Fibroblast of peridontal ligament (primary cell): ENCODE results near the gene UTP4.
A peak's percentile ranks its signal among the peaks of the same experiment; 100 is the strongest.

Experiments
- DNase-seq: peaks from one replicate; pipeline ENCODE4 v3.0.0-alpha.2; 2010; ENCODE audit errors: extremely low read depth

UTP4 gene

DNA sequence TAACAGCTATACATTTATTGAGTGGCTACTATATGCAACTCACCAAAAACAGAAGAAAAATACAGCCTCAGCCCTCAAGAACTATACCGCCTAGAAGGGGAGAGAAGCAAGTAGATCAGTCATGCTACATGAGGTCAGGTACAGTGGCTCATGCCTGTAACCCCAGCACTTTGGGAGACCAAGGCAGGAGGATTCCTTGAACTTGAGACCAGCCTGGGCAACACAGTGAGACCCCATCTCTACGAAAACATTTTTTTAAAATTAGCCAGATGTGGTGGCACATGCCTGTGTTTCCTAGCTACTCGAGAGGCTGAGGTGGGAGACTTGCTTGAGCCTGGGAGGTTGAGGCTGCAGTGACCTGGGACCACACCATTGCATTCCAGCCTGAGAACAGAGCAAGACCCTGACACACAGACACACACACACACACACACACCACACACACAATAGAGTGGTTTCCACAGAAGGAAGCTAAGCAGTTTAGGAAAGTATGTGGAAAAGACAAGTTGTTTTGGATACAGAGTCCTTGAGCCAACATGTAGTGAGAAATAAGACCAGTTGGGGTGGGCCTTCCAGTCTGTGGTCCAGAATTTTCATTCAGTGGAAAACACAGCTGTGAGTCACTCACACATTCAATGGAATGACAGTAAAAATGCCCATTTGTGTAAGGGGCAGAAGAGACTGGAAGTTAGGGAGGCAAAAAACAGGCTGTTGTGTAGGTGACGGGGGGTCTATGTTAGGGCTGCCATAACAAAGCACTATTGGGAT, 43.8 kb downstream of the UTP4 start:
- DNase-seq, result peak; percentile 93

- DNase-seq, result peak; percentile 98
Measured at GRCh38 chr16:69179328-69180010, 47.0 kb downstream of the UTP4 start.

- DNase-seq, result no peak
Measured at GRCh38 chr16:69180011-69180338, 47.5 kb downstream of the UTP4 start.

DNA sequence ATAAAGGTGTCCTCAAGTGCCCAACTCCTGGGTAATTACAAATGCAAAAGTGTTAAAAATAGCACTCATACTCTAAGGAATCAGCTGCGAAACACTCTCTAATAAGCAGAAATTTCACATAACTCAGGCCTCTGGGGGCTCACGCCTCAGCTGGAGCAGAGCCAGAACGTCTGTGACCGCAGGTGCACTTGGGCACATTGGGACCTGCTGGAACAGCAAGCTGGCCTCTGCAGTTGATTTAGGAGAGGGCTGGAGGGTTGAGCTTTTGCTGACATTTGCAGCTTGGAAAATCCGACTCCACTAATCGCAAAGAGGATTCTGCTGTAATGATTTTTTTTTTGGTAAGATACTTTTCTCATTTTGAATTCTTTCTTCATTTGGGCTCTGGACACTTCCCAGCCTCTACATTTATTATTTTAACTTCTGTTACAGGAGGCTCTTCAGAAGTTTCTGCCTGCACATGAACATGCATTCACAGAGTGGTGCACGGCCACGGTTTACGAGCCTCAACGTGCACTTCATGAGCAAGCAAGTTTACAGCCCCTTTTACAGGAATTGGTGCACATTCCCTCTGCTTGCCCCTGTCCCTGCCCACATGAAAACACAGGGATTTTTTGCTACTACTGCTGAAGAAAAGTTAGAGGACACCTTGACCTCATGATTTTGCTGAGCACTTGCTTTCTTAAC, 50.4 kb downstream of the UTP4 start:
- no peak for DNase-seq

DNA sequence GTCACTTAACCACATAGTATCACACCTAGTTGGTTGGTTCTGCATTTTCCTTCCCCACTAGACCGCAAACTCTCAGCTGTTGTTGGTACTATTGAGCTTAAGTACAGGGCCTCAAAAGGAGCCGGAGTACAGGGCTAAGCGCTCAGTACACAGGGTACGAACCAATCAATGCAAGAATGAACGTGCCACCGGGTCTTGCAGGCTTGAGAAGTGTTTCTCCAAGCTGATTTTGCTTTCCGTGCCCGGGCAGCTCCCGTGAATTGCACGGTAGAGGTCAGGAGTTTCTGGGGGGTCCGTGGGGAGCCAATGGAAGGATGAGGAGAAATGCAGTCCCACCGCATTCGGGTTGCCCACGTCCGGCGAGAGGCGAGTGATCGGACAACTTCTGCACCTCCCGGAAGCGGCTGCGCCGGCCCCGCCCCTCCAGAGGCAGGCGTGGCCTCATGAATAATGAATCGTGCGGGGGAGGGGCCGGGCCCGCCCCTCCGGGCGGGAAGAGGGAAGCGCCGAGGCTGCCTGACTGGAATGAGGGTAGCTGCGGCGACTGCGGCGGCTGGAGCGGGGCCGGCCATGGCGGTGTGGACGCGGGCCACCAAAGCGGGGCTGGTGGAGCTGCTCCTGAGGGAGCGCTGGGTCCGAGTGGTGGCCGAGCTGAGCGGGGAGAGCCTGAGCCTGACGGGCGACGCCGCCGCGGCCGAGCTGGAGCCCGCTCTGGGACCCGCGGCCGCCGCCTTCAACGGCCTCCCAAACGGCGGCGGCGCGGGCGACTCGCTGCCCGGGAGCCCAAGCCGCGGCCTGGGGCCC, 54.4 kb downstream of the UTP4 start, which contains the start of gene SNTB2:
TSS of gene SNTB2 (plus strand) at position 523 of the 804 bp plus-strand sequence. CDS start at position 526, 3 bp downstream.
- peak; percentile 77 for DNase-seq

DNA sequence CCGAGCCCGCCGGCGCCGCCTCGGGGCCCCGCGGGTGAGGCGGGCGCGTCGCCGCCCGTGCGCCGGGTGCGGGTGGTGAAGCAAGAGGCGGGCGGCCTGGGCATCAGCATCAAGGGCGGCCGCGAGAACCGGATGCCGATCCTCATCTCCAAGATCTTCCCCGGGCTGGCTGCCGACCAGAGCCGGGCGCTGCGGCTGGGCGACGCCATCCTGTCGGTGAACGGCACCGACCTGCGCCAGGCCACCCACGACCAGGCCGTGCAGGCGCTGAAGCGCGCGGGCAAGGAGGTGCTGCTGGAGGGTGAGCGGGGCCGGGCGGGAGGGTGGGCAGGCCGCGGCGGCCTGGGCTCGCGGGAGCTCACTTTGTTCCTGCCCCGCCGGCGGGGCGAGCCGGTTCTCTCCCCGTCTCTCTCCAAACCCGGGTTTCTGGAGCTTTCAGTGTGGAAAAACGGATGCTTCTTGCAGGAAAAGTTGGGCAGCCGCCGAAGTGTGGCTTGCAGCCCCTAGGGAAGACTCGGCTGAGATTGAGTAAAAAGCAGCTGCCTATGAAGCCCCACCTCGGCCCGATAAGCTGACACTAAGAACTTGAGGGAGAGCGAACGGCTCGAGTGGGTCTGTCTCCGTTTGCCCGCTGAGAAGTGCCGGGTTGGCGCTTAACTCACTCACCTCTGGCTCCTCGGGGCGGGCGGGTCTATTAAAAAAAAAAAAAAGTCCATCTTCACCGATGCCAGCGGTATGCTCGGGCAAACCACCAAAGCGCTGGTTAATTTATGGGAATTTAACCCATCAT, 55.2 kb downstream of the UTP4 start:
- no peak for DNase-seq

DNA sequence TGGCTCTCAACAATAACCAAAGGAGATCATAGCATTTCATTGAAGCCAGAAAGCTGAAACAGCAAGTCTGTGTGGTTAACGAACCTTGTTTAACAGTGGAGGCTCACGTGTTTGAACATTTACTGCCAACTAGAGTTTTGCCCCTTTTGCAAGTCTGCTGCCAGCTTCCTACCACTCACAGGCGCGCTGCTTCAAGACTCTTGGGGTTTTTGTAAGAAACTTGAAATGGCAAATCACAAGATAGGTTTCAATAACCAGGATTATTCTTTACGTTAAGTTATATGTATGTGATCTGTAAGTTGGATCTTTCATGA, 55.7 kb downstream of the UTP4 start:
- DNase-seq, result peak; percentile 70

DNA sequence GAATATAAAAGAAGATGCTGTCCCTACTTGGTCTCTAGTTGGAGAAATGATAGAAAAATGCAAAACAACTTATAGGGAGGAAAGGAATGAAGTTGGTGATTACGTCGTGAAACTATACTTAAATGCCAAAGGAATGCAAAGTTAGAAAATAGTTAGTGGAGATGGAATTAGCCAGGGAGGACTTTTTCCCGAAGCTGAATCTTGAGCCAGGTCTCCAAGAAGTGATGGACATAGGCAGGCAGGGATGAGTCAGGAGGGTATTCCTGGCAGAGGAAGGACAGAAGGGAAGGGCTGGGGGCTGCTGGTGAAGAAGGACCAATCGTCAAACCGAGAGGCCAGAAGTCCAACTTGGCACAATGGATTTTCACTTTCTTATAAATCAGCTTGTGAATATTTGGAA, 56.3 kb downstream of the UTP4 start:
- peak; percentile 56 for DNase-seq

DNA sequence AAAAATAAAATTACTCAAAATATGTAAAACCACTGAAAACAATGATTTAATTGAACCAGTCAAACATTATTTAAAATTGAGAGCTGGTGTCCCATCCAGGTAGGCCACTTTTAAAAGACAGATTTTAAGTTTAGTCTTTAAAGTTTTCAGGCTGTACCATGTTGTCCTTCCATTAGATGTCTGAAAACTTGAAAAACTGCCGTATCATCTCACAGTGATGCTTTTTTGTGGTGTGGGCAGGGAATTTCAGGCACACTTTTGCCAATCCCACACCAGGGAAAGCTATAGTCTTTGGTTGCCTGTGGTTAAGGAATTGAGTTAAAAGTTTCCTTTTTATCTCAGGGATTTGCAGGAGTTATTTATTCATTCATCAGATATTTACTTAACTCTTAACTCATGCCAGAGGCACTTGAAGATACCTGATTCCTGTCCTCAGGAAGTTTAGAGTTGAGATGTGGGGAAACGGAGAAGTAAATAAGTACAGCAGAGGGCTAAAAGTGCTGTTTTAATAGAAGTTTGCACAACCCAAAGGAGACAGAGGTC, 57.7 kb downstream of the UTP4 start:
- peak; percentile 46 for DNase-seq

DNA sequence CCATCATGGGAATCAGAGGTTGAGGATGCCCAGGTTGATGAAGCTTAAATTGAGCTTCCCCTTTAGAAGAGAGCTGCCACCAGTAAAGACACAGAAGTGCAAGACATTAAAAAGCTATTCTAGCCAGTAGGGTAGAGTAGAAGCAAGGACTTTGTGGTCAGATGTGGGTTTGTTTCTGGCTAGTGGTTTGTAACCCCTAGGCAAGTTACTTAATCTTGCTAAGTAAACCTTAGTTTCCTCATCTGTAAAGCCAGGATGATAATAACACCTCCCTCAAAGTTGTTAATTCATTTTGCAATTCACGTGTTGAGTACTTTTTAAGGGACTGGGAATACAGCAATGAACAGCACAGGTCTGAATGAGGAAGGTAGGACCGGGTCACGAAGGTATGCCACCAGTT, 58.1 kb downstream of the UTP4 start:
- no peak for DNase-seq

DNA sequence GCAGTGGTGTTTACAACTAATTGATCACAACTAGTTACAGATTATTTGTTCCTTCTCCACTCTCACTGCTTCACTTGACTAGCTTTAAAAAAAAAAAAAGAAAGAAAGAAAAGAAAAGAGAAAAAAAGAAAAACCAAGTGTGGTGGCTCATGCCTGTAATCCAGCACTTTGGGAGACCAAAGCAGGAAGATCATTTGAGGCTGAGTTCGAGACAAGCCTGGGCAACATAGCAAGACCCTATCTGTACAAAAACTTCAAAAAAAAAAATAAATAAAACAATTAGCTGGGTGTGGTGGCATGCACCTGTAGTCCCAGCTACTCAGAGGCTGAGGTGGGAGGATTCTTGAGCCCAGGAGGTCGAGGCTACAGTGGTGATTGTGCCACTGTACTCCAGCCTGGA, 58.7 kb downstream of the UTP4 start:
- DNase-seq, result no peak

DNA sequence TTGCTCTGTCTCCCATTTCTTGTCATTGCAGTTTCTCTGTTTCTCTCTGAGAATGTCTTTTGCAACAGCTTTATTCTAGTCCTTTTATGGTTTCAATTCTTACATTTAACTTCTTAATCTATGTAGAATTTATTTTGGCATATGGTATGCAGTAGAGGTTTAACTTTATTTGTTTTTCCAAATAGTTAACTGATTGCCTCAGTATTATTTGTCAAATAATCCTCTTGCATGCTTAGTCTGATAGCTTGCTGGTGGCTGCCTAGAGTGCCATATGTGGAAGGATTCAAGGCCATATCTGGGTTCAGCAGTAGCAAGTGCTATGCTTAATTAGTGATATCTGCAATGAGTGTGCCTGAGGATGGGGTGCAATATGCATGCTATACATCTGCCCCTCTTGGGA, 61.4 kb downstream of the UTP4 start:
- DNase-seq, result peak; percentile 45

DNA sequence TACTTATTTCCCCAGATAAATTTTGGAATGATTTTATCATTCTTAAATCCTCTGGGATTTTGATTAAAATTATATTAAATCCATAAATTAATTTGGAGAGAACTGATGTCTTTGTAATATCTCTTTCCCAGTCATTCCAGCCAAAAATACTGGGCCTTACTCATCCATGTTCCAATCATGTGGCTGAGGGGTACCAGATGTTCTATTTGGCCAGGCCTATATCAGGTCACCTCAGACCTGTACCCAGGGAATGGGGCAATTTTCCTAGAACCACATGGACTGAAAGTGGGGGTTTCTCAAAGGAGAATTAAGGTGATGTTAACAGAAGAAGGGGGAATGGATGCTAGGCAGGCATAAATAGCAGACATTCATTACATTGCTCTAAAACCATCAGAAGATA, 62.0 kb downstream of the UTP4 start:
- DNase-seq, result peak; percentile 37

GRCh38 chr16:69195369-69196029, 63.0 kb downstream of the UTP4 start:
- DNase-seq, result peak; percentile 42

DNA sequence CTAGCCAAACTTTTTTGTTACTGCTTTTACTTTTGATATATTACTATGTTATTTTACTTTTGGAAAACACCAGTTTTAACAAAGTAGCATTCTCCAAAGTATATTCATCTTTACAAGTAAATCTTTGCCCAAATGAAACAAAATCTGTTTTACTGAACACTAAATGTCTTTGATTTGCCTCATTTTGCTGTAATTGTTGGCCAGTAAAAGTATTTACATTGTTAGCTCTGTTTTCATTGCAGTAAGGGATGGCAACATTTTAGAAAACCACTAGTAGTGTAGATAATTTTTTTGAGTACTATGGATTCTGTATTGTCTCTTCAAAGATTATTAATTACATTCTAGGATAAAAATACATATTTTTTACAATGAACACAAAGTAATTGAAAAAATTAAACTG, 65.1 kb downstream of the UTP4 start:
- DNase-seq, result peak; percentile 55

DNA sequence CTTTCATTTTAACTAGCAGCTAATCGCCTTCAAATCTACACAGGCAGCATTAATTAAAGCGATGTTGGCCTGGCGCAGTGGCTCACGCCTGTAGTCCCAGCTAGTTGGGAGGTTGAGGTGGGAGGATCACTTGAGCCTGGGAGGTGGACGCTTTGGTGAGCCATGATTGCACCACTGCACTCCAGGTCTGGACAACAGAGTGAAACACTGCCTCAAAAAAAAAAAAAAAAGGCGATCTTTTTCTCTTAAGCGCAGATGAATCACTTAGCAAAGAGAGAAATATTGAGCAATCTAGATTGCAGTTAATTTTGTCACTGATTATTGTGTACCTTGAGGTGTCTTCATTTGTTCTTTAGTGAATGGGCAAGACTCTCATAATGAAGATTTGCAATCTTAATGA, 66.9 kb downstream of the UTP4 start:
- no peak for DNase-seq

- DNase-seq, result no peak
Measured at GRCh38 chr16:69201291-69201690, 68.8 kb downstream of the UTP4 start.

DNA sequence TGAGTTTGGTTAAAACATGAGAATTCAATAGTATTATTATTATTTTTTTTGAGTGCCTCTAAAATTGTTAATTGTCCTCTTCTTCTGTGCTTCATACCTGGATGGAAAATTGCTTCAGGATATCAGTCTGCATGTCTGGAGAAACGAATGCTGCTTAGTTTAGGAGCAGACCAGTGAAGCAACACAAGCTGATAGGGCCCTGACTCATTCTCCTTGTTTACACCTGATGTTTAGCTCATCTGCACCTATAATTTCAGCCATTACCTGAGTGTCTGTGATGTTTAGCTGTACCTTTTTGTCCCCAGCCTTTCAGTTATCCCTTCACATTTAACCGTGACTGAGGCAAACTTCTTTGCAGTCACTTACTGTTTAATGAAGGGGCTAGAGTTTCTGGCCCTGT, 69.3 kb downstream of the UTP4 start:
- no peak for DNase-seq

- no peak for DNase-seq
Measured at GRCh38 chr16:69204172-69204571, 71.7 kb downstream of the UTP4 start.

- no peak for DNase-seq
Measured at GRCh38 chr16:69209735-69210134, 77.3 kb downstream of the UTP4 start.

GRCh38 chr16:69217433-69217832, 85.0 kb downstream of the UTP4 start:
- peak; percentile 51 for DNase-seq
